T-helper 1 cell (primary cell): ENCODE measurements around the gene RASA4B.
A peak's percentile ranks its signal among the peaks of the same experiment; 100 is the strongest.
"Not testable (repeated sequence)": the region's sequence is repeated elsewhere in the genome, so short reads cannot be mapped to it uniquely, and the experiment has no call there.

Experiments used
- DNase-seq, 5 donors: peaks; one replicate each; pipeline ENCODE4 v3.0.0-alpha.2; 2012 to 2020
- total RNA-seq, 4 donors: gene quantifications; one replicate each; lab custom pipeline; 2026; lab: John Stamatoyannopoulos, UW

Gene RASA4B
- total RNA-seq: 1.6 to 3.2 (median 2.5) reads per million in 4 donors

DNA sequence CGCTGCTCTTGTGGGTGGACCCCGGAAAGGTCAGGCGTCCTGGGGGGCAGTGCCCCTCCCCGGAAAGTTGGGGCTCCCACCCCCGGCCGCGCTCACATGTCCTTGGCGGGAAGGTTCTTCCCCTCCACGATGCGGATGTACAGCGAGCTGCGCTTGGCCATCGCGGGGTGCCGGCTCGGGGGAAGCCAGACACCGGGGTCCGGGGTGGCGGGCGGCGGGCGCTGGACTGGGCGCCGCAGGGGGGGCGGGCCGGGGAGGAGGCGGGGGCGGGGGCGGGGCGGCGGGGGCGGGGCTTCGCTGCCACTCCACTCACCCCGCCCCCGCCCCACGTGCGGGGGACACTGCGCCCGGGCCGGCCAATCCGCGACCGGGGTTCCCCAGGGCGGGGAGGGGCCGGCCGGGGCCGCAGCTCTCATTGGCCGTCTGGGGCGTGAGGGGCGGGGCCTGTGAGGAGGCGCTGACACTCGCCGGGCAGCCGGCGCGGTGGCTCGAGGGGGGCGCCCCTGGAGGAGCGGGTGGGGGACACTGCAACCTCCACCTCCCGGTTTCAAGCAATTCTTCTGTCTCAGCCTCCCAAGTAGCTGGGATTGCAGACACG is at the start of gene RASA4B:
RASA4B (minus strand) TSS at position 228 of the 598 bp plus-strand sequence; CDS start at position 161, 67 bp downstream.
- DNase-seq: peak in 1 of 5 donors; percentile 25

DNA sequence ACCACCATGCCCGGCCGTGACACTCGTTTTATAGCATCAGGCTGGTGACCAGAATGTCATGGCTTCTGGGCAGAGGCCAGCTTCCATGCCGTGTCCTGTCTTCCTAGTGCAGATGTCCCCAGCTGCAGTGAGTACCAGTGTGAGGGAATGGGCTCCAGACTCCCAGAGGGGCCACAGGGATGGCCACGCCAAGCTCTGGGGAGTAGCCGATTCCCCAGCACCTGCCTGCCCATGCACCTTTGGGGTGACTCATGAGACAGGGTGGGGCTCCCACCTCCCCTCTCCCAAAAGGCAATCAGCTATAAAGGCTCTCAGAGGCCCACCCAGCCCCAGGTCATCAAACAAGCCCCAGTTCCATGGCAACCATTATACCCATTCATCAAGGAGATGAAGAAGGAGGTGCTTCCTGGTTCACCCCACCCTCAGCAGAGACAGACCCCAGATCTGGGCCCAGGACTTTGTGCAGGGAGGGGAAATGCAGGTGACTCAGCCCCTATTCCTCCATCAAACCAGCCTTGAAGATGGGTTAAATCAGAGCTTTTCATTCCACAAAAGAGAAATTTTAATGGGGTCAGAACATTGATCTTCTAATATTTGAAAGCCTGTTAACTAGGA is 33.3 kb upstream of the RASA4B start, which contains the start of gene SPDYE2:
SPDYE2 (plus strand) TSS at position 419 of the 615 bp plus-strand sequence. CDS start 2,030 bp downstream, outside the sequence.
- DNase-seq: not testable (repeated sequence)

DNA sequence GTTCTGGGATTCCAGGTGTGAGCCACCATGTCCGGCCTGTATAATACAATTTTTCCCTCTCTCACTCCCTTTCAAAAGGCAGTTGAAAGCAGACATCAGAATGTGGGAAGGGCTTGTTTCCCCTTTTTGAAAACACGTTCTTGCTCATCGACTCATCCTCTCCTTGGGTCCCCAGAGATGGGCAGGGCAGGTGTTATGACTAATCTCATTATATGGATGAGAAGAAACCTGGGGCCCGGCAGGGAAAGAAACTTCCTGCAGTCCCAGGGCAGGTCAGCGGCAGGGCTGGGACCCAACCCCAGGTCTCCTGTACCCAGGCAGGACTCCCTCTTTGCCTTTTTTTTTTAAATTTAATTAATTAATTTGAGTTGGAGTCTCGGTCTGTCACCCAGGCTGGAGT is 28.8 kb upstream of the RASA4B start:
- DNase-seq: not testable (repeated sequence)

DNA sequence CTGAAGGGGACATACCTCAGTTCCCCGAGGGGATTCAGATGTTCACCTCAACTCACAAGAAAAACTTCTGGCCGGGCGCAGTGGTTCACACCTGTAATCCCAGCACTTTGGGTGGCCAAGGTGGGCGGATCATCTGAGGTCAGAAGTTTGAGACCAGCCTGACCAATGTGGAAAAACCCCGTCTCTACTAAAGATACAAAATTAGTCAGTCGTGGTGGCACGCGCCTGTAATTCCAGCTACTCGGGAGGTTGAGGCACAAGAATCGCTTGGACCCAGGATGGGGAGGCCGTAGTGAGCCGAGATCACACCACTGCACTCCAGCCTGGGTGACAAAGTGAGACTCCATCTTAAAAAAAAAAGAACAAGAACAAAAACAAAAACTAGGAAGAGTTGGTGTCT is 27.7 kb upstream of the RASA4B start:
- DNase-seq: not testable (repeated sequence)

DNA sequence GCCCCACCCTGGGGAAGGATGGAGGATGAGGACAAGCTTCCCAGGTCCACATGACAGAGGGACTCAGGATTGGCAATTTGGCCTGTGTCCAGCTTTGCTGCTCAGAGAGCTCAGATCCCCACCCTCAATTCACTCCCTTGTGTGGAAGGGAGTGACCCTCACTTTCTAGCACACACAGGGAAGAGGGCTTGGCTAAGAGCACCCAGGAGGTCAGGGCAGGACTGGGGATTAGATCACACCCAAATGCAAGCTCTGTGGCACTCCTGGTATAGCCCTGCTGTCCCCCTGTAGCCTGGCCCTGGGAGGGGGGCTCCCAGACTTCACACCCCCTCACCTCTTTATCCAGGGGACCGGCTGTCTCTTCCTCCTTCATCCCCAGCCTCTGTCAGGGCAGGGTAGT is 26.8 kb upstream of the RASA4B start:
- DNase-seq: not testable (repeated sequence)

DNA sequence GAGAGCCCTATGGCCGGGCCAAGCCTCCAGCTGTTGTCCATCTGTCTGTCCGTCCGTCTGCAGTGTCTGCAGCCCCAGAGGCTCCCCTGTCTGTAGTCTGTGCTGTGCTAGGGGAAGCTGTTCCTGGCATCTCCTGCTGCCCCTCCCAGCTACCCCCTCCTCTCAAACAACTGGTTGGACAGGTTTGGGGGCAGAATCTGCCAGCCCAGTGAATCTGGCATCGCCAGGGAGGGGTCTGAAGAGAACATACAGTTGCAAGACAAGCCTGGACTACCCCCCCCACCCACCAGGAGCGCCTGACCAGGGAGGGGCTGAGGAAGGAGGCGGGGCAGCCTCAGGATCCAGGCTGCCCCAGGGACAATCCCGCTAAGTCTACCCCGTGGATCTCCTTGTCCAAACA is 26.0 kb upstream of the RASA4B start, which contains the start of gene UPK3BL2:
UPK3BL2 (minus strand) TSS at position 101 of the 400 bp plus-strand sequence; CDS start at position 41, 60 bp downstream.
- DNase-seq: not testable (repeated sequence)

DNA sequence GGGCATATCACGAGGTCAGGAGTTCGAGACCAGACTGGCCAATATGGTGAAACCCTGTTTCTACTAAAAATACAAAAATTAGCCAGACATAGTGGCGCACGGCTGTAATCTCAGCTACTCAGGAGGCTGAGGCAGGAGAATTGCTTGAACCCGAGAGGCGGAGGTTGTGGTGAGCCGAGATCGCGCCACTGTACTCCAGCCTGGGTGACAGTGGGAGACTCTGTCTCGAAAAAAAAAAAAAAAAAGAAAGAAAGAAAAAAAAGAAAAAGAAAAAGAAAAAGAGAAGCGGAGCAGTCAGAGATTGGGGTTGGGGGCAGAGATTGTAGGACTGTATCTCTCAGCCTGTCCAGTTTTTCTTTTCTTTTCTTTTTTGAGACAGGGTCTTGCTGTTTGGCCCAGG is 25.2 kb upstream of the RASA4B start:
- DNase-seq: not testable (repeated sequence)

DNA sequence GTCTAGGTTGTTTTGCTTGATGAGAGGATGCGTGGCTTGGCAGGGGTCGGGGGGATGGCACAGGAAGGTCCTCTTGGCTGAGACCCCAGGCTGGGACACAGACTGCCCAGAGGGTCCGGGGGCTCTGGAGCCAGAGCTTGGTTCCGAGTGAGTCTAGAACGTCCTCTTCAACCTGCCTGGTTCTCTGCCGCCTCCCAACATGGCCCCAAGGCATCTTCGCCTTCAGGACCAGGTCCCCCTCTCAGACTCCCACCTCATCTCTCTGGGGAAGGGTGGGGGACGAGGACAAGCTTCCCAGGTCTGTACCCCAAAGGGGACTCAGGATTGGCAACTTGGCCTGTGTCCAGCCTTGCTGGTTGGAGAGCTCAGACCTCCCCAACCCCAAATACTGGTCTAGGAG is 24.5 kb upstream of the RASA4B start:
- DNase-seq: not testable (repeated sequence)

DNA sequence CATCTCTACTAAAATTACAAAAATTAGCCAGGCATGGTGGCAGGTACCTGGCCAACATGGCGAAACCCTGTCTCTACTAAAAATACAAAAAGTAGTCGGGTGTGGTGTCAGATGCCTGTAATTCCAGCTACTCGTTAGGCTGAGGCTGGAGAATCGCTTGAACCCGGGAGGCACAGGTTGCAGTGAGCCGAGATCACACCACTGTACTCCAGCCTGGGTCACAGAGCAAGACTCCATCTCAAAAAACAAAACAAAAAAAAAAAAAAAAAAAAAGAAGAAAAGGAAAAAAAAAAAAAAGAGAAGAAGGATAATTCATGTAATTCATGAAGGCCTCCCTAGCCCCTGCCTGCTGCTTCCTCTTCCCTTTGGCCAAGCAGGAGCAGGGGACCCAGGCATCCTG is 23.0 kb upstream of the RASA4B start:
- not testable (repeated sequence) for DNase-seq

DNA sequence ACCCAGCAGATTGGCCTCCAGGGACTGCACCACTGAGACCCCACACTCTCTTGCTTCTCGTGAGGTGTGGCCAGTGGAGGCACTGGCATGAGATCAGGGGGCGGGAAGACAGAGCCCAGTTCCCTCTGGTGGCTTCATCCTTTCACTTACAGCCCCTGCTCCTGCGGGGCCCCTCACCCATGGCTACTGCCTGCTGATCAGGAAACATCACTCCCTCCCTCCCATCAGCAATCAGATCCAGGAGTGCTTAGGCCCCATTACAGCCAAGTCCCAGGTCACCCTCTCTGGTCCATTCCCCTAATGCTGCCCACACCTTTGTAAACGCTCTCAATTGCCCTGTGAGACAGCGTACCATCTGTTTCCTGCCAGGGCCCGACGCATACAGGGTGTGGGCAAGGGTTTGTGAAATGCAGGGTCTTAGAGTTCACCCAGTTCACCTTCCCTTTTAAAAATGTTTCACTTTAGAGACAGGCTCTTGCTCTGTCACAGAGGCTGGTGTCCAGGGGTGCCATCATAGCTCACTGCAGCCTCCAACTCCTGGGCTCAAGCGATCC is 17.6 kb upstream of the RASA4B start:
- not testable (repeated sequence) for DNase-seq

DNA sequence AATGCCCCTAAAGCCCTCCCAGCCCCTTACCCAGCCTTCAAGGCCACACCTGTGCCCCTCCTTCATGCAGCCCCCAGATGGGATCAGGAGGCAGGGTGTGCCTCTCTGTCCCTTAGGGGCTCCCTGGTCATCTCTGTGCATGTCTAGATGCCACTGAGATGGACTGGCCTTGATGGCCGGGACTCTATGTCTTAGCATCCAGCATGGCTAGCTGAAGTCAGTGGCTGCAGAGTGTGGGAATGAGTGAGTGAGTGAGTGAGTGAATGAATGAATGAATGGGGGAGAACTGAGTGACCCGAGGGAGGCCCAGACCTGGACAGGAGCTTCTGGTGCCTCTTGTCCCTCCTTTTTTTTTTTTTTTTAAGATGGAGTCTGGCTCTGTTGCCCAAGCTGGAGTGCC is 14.6 kb upstream of the RASA4B start:
- not testable (repeated sequence) for DNase-seq

DNA sequence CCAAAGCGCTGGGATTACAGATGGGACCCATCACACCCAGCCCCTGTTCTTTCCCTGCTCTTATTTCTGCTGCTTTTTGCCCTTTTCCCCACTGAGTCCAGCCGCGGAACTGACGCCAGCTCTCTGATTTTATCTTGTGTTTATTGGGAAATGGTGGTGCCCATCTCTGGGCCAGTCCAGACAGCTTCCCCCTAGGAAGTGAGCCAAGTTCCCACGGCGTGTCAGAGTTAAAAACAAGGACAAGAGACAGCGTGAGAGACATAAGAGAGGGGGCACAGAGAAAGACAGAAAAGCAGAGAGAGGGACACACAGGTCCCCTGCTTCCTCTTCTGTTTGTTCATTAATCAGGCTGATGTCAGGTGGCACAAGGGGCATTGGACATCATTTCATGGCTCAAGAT is 14.0 kb upstream of the RASA4B start:
- DNase-seq: not testable (repeated sequence)

DNA sequence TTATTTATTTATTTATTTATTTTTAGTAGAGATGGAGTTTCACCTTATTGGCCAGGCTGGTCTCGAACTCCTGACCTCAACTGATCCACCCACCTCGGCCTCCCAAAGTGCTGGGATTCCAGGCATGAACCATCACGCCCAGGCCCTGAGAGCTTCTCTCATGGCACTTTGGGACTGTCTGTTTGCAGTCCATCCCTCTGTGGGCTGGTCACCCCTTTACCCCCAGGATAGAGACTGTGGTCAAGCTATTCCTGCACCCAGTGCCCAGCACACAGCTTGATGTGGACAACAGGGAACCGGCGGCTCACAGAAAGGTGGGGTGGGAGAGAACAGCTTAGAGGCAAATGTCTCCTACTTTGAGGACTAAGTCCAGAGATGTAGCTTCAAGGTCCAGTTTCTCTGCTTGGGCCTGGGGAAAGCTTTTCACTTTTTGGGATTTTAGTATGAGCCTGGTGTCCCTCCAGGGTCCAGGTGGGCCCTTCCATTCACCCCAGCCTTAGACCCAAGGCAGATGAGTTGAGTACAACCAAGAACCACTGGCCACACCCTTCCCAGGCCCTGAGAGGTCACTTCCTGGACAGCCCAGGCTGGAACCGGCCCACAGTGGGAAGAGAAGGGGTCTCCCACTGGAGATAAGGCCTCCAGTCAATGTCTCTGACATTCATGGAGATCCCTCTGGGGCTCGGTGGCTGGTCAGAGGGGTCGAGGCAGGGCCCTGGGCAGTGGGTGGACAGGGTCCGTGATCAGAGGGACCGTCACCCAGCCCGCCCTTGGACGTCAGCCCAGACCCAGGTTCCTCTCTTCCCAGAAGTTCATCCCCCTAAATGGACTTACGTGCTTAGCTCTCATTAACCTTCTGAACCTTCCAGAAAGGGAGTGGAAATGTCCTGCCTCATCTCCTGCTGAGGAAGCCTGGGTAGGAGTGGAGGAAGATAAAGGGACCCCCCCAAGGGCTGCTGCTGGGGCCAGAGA is 10.5 kb upstream of the RASA4B start:
- not testable (repeated sequence) for DNase-seq

DNA sequence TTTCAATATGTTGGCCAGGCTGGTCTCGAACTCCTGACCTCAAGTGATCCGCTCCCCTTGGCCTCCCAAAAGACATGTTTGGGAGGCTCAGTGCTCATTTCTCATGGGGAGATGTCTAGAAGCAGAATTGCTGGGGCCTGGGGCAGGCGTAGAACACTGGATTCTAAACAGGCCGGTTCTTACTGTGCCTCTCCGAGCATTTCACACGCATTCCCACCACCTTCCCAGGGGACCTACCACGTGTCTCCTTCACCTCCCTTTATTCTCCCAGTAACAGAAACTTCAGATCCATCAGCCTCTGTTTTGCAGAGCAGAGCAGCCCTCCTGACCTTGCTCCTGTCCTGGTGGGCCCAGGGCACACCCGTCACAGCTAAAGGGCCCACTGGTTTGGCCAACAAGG is 9.6 kb upstream of the RASA4B start:
- not testable (repeated sequence) for DNase-seq

DNA sequence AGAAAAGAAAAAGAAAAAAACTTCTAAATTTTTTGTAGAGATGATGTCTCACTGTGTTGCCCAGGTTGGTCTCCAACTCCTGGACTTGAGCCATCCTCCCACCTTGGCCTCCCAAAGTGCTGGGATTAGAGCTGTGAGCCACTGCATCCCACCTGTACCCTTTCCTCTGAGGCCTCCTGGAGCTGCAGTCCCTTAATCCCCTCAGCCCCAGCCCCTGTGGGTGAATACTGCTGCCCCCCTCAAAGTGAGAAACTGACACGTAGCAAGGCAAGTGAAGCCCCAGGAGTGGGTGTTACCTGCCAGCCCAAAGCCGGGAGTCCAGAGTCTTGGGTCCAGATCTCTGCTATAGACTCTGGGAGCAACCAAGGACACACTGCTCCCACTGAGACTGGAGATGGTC is 7.2 kb upstream of the RASA4B start:
- not testable (repeated sequence) for DNase-seq

DNA sequence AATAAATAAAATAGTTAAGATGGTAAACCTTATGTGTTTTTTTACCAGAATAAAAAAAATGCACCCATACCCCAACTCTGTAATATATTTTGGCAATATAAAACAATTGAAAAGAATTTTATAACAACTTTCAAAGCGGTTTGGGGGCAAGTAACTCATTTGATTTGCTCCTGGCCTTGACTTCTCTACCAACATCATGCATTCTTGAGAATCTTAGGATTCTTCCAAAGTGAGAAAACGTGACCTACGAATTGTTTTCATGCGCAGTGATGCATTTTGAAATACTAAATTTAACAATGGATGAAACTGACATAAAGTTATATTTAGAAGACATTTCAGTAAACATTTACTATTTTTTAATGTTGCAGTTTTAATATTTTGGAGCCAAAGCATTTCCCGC is 3.2 kb upstream of the RASA4B start:
- not testable (repeated sequence) for DNase-seq

DNA sequence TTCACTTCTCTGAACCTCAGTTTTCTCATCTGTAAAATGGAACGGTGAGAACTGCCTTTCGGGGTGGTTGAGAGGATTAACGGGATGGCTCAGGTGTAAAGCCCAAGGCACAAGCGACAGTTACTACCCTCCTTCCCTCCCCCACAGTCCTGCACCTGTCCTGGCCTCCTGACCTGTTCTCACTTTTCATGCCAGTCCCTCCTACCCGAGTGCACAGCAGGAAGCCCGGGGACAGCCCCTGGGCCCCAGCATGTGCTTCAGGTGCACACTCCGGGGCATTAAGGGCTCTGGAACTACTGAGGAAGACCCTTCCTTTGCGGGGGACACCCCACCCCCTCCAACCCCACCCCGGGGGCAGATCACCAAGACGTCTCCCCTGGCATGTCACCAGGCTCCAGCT is 626 bp downstream of the RASA4B start:
- not testable (repeated sequence) for DNase-seq

DNA sequence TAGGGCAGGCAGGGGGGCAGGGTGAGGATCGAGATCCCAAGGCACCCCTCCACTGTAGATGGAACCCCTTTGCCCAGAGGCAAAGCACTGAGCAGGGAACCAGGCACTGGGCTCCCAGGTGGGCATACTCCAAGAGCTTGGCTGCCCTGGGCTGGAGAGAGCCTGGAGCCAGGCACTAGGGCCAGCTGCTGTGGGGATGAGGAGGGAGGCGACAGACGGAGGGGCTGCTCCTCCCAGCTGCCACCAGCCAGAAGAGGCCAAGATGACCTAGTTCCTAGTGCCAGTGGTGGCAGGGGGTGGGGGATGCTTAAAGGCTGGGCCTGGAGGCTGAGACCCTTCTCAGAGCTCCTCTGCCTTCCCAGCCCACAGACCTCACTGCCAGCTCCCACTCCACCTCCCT is 1.7 kb downstream of the RASA4B start:
- DNase-seq: not testable (repeated sequence)

DNA sequence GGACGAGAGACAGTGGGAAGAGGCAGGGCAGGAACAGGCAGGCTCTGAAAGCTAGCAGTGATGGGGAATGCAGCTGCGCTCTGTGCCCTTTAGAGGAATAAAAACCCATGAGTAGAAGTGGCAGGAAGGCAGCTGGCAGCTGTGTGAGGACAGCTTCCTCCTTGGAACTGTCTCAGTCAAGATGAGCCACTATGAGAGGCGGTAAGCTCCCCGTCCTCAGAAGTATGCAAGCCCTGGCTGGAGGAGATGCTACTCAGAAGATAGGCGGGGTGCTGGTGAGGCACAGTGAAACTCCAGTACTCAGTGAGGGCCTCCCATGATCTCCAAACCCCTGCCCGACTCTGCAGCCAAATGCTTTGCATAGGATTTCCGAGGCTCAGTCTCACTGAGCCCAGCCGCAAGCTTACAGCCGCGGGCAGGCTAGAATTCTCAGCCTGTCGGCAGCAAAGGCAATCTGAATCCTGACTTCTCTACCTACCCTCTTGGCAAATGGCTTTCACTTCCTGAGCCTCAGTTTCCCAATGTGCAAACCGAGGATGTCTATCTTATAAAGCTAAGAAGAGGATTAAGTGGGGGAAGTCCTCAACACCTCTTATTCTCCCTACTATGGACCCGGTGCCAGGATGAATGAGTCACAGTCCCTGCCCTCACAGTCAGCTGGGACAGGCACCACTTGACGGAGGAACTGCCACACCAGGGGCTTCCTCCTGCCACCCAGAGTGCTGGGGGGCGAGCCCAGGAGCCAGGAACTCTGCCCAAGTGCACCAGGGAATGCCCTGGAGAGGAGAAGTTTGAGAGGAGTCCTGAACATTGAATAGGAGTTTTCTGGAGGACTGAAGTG is 2.5 kb downstream of the RASA4B start:
- not testable (repeated sequence) for DNase-seq

DNA sequence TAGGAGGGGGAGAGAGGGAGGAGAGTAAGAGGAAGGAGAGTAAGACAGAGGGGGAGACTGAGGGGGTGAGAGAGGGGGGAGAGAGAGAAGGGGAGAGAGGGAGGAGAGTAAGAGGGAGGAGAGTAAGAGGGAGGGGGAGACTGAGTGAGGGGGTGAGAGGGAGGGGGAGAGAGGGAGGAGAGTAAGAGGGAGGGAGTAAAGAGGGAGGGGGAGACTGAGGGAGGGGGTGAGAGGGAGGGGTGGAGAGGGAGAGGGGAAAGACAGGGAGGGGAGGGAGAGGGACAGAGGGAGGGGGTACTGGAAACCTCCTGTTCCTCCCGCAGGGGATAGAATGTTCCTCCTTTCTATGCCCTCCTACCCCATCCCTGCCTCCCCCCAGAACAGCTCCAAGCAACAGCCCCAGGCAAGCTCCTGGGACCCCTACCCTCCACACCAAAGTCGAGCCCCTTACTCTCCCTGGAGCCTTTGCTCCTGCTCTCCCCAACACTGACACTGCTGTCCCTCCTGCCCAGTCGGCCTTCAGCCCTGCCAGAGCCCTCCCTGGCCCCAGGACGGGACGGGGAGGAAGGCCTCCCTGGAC is 4.8 kb downstream of the RASA4B start:
- peak in 1 of 5 donors; percentile 0 for DNase-seq

DNA sequence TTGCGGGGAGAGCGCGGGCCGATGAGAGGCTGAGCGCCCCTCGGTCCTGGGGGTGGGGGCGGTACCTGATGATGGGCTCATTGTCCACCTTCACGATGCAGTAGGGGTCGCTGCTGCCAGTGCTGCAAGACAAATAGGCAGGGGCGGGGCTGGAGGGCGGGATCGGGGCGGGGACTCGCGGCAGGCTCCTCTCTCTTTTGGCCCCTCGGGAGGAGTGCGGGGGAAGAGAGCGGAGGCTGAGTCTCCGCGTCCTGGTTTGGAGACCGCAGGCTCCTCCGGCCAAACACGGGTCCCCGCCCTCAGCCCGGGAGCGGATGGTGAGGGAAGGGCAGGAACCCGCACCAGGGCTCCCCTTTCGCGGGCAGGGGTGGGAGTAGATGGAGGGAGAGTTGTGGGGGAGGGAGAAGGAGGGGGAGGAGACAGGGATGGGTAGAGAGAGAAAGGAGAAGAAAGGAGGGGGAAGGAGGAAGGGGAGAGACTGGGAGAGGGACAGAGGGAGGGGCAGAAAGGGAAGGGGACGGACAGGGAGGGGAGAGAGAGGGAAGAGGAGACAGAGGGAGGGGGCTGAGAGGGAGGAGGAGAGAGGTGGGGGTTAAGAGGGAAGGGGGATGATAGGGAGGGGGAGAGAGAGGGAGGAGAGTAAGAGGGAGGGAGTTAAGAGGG is 5.6 kb downstream of the RASA4B start:
- not testable (repeated sequence) for DNase-seq
